Common myeloid progenitor, CD34-positive (primary cell): Measurements from ENCODE around the gene PLA2G4D.

ENCODE experiments used
- CTCF ChIA-PET: fragments of 350-600 bp; sonication (Branson Sonifier 250); formaldehyde crosslinking; loops from one replicate; lab custom pipeline; 2021; ENCODE audit warnings: antibody characterized with exemption; lab: Charles Lee
- POLR2A ChIA-PET: fragments of 350-600 bp; sonication (Branson Sonifier 250); formaldehyde crosslinking; loops from one replicate; lab custom pipeline; 2021; ENCODE audit warnings: antibody characterized with exemption; lab: Charles Lee
- DNase-seq, 3 donors: peaks; one replicate each; pipeline versions ENCODE4 v3.0.0 to v3.0.0-alpha.2; 2013
- H3K27ac ChIP-seq, 2 experiments: 1 replicate in 1 of 2; 2 replicates in 1 of 2; pipeline ENCODE4 v1.7.0; 2013; ENCODE audit warnings: inconsistent platforms in 2 of 2, low read length in 2 of 2, mild to moderate bottlenecking in 2 of 2, low read depth in 1 of 2, moderate library complexity in 1 of 2; ENCODE audit not compliant: severe bottlenecking in 2 of 2, insufficient read depth in 1 of 2, poor library complexity in 1 of 2
- H3K27me3 ChIP-seq, 5 experiments: replicated peaks in 2 of 5; 1 replicate in 3 of 5; 2 replicates in 2 of 5; pipeline versions ENCODE4 v1.6.1 to v1.7.0; 2013; ENCODE audit warnings: low read length in 4 of 5, mild to moderate bottlenecking in 2 of 5, moderate library complexity in 2 of 5, inconsistent platforms in 1 of 5; ENCODE audit not compliant: insufficient read depth in 5 of 5, control insufficient read depth in 4 of 5
- H3K36me3 ChIP-seq, 4 experiments: 1 replicate in 2 of 4; 2 replicates in 2 of 4; pipeline versions ENCODE4 v1.6.1 to v1.7.0; 2013; ENCODE audit warnings: low read length in 3 of 4, control low read depth in 1 of 4, mild to moderate bottlenecking in 1 of 4; ENCODE audit not compliant: control insufficient read depth in 4 of 4, insufficient read depth in 4 of 4
- H3K4me1 ChIP-seq, 4 experiments: 1 replicate in 3 of 4; 2 replicates in 1 of 4; pipeline versions ENCODE4 v1.6.1 to v1.7.1; 2013; ENCODE audit warnings: low read length in 3 of 4, mild to moderate bottlenecking in 3 of 4, control low read depth in 1 of 4, inconsistent platforms in 1 of 4, moderate library complexity in 1 of 4; ENCODE audit not compliant: control insufficient read depth in 4 of 4, insufficient read depth in 4 of 4; ENCODE audit errors: control extremely low read depth in 1 of 4
- H3K4me3 ChIP-seq, 7 experiments: 1 replicate in 4 of 7; 2 replicates in 3 of 7; pipeline versions ENCODE4 v1.5.1 to v1.7.0; 2013; ENCODE audit warnings: mild to moderate bottlenecking in 7 of 7, low read length in 6 of 7, moderate library complexity in 6 of 7, inconsistent platforms in 2 of 7, low read depth in 2 of 7, control low read depth in 1 of 7; ENCODE audit not compliant: insufficient read depth in 4 of 7, control insufficient read depth in 1 of 7; ENCODE audit errors: extremely low read depth in 1 of 7
- H3K9me3 ChIP-seq, 5 experiments: 1 replicate in 4 of 5; 2 replicates in 1 of 5; pipeline versions ENCODE4 v1.6.1 to v1.7.1; 2013; ENCODE audit warnings: low read length in 4 of 5, mild to moderate bottlenecking in 2 of 5, inconsistent platforms in 1 of 5, low read depth in 1 of 5, moderate library complexity in 1 of 5; ENCODE audit not compliant: control insufficient read depth in 4 of 5, insufficient read depth in 2 of 5; ENCODE audit errors: control extremely low read depth in 1 of 5
- WGBS: methylation state at CpG from one replicate; pipeline ENCODE4 v1.1.5; 2013; ENCODE audit not compliant: insufficient coverage; 5-methylcytosine and 5-hydroxymethylcytosine counted together

PLA2G4D gene

GRCh38 chr15:42079401-42079908, 14.9 kb downstream of the PLA2G4D start:
- H3K27ac ChIP-seq: no peak overlapping the region
- peaks cover 0 to 4% (median 2%) of the 10 kb centered on the region in 4 experiments for H3K4me1 ChIP-seq
- H3K36me3 ChIP-seq: no peaks in the 10 kb centered on the region
- H3K4me3 ChIP-seq: no peak overlapping the region
- WGBS: 87% methylated on average over 30 of the region's 31 CpGs
- DNase-seq: no peak
- ChIA-PET POLR2A (interaction anchor here (0.9 kb wide), 1 partner anchor 15 kb away, joined by 3 read pairs; the partner anchor contains the start of gene PLA2G4D), CTCF (interaction anchor here (0.9 to 14.2 kb wide), 7 partner anchors 11 to 89 kb away, joined by 3 to 190 read pairs (median 3); no protein-coding TSS in a partner anchor)
- no peaks in the 10 kb centered on the region for H3K9me3 ChIP-seq
- H3K27me3 ChIP-seq: peaks cover 0 to 4% (median 0%) of the 10 kb centered on the region in 5 experiments

- Histone ChIP-seq H3K9me3 (no peaks in the 10 kb centered on the region), H3K36me3 (no peaks in the 10 kb centered on the region), H3K4me3 (no peak overlapping the region), H3K27ac (no peak overlapping the region), H3K27me3 (peaks cover 0 to 4% (median 0%) of the 10 kb centered on the region in 5 experiments), H3K4me1 (no peaks in the 10 kb centered on the region)
- ChIA-PET POLR2A (interaction anchor here (0.9 kb wide), 1 partner anchor 16 kb away, joined by 3 read pairs; the partner anchor contains the start of gene PLA2G4D), CTCF (interaction anchor here (0.7 to 14.2 kb wide), 8 partner anchors 11 to 89 kb away, joined by 3 to 190 read pairs (median 3); no protein-coding TSS in a partner anchor)
- no CpG with 5 or more reads among the region's 1 CpG for WGBS
- no peak for DNase-seq
Measured at GRCh38 chr15:42078903-42079302, 15.5 kb downstream of the PLA2G4D start.

GRCh38 chr15:42077689-42078088, 16.7 kb downstream of the PLA2G4D start:
- no peak overlapping the region for H3K27ac ChIP-seq
- CTCF ChIA-PET: interaction anchor here (14.2 kb wide), 1 partner anchor 9 kb away, joined by 190 read pairs; no protein-coding TSS in a partner anchor
- no peaks in the 10 kb centered on the region for H3K9me3 ChIP-seq
- DNase-seq: no peak
- POLR2A ChIA-PET: no interaction called here
- 82% methylated on average over 1 of the region's 3 CpGs for WGBS
- no peaks in the 10 kb centered on the region for H3K4me1 ChIP-seq
- peaks cover 0 to 4% (median 0%) of the 10 kb centered on the region in 5 experiments for H3K27me3 ChIP-seq
- H3K36me3 ChIP-seq: no peaks in the 10 kb centered on the region
- no peak overlapping the region for H3K4me3 ChIP-seq

GRCh38 chr15:42073418-42073817, 20.9 kb downstream of the PLA2G4D start:
- WGBS: 98% methylated on average over 6 of the region's 6 CpGs
- H3K36me3 ChIP-seq: no peaks in the 10 kb centered on the region
- H3K4me1 ChIP-seq: peaks cover 0 to 19% (median 8%) of the 10 kb centered on the region in 4 experiments
- H3K27ac ChIP-seq: no peak overlapping the region
- no peak for DNase-seq
- H3K27me3 ChIP-seq: no peaks in the 10 kb centered on the region
- H3K9me3 ChIP-seq: no peaks in the 10 kb centered on the region
- POLR2A ChIA-PET: no interaction called here
- H3K4me3 ChIP-seq: no peak overlapping the region
- CTCF ChIA-PET: interaction anchor here (1.0 to 17.1 kb wide), 5 partner anchors 10 to 313 kb away, joined by 3 to 303 read pairs (median 3); no protein-coding TSS in a partner anchor

GRCh38 chr15:42072141-42072685, 22.1 kb downstream of the PLA2G4D start:
- 75% methylated on average over 5 of the region's 11 CpGs for WGBS
- Histone ChIP-seq H3K27ac (no peak overlapping the region), H3K27me3 (no peaks in the 10 kb centered on the region), H3K4me1 (peaks cover 0 to 19% (median 8%) of the 10 kb centered on the region in 4 experiments), H3K36me3 (no peaks in the 10 kb centered on the region), H3K4me3 (no peak overlapping the region), H3K9me3 (peaks cover 0 to 2% (median 0%) of the 10 kb centered on the region in 5 experiments)
- DNase-seq: no peak
- ChIA-PET POLR2A (no interaction called here), CTCF (interaction anchor here (14.4 to 17.1 kb wide), 2 partner anchors 12 to 66 kb away, joined by 190 to 303 read pairs; no protein-coding TSS in a partner anchor)

GRCh38 chr15:42071717-42072116, 22.6 kb downstream of the PLA2G4D start:
- CTCF ChIA-PET: interaction anchor here (1.6 to 17.1 kb wide), 3 partner anchors 12 to 82 kb away, joined by 3 to 303 read pairs (median 190); no protein-coding TSS in a partner anchor
- DNase-seq: no peak

More at GRCh38 chr15:42071717-42072116, 22.6 kb downstream of the PLA2G4D start:
- 97% methylated on average over 8 of the region's 10 CpGs for WGBS
- Histone ChIP-seq H3K27ac (no peak overlapping the region), H3K27me3 (no peaks in the 10 kb centered on the region), H3K36me3 (no peaks in the 10 kb centered on the region), H3K4me3 (no peak overlapping the region), H3K9me3 (peaks cover 0 to 2% (median 0%) of the 10 kb centered on the region in 5 experiments), H3K4me1 (peaks cover 0 to 19% (median 8%) of the 10 kb centered on the region in 4 experiments)
- POLR2A ChIA-PET: interaction anchor here (0.6 kb wide), 1 partner anchor 56 kb away, joined by 3 read pairs; no protein-coding TSS in a partner anchor
